GM20000 (cell line): Measurements from ENCODE around the gene MAJIN.
A peak's percentile ranks its signal among the peaks of the same experiment; 100 is the strongest.

Source experiments
- DNase-seq: peaks from one replicate; pipeline ENCODE4 v3.0.0; 2012; ENCODE audit warnings: low spot score
- TF ChIP-seq, protein P1 (sequence below): IDR thresholded peaks from 2 replicates; pipeline ENCODE4 v1.5.1; 2012; ENCODE audit warnings: mild to moderate bottlenecking, control low read depth; ENCODE audit errors: extremely low read depth, missing control alignments

Gene MAJIN, protein sequence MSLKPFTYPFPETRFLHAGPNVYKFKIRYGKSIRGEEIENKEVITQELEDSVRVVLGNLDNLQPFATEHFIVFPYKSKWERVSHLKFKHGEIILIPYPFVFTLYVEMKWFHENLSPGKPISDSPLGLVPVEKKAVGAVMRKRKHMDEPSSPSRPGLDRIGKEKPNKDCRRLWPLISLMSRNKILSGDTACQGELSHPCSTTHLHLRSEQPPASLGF

DNA sequence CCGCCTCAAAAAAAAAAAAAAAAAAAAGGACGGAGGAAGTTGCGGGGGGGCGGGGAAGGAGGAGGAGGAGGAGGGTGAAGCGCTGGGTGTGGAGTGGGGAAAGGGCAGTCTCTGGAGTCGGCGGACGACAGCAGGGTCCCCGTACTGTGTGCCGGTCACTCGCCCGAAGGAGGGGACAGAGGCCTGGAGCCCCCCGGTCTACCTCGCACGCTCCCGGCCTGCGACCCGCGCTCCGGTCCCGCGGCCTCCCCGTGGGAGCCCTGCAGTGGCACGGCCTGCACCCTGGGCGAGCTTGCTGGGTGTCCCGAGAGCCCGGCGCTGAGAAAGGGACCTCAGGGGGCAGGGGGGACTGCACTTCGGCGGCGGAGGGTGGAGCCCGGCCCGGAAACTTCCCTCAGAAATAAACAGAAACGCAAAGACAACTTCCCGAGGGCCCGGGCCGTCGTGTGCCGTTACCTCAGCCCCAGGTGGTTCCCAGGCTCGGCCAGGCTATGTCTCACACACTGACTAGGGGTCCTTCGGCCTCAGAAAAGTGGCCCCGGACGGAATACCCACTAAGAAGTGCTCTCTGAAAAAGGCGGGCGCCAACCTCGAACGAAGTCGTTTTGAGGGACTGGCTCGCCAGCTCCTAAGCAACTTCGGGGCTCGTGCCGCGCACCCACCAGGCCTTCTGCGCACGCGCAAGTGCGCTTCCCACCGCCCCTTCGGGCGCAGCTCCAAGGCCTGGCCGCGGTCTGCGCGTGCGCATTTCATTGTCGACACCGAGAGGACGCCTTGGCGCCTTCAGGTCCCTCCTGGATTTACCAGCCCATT, at the start of gene MAJIN:
TSS of gene MAJIN (minus strand) at position 688 of the 813 bp plus-strand sequence. CDS start 12,703 bp downstream, outside the sequence.
- TF ChIP-seq, protein P1, sequence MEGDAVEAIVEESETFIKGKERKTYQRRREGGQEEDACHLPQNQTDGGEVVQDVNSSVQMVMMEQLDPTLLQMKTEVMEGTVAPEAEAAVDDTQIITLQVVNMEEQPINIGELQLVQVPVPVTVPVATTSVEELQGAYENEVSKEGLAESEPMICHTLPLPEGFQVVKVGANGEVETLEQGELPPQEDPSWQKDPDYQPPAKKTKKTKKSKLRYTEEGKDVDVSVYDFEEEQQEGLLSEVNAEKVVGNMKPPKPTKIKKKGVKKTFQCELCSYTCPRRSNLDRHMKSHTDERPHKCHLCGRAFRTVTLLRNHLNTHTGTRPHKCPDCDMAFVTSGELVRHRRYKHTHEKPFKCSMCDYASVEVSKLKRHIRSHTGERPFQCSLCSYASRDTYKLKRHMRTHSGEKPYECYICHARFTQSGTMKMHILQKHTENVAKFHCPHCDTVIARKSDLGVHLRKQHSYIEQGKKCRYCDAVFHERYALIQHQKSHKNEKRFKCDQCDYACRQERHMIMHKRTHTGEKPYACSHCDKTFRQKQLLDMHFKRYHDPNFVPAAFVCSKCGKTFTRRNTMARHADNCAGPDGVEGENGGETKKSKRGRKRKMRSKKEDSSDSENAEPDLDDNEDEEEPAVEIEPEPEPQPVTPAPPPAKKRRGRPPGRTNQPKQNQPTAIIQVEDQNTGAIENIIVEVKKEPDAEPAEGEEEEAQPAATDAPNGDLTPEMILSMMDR, result no peak
- DNase-seq, result peak; percentile 85

DNA sequence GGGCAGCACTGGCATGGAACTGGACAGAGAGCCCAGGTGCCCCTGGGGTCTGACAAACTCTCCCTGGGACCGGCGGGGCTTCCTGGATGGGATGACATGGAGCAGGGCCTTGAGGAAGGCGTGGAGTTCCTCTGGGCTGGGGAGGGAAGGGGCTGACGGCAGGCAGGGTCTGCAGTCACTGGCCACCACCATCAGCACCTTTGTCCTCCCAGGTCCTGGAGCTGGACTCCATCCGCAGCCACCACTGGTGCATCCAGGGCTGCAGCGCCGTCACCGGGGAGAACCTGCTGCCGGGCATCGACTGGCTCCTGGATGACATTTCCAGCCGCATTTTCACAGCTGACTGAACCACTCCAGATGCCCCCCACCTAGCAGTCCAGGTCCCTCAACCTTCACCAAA, 49.6 kb upstream of the MAJIN start:
- TF ChIP-seq, protein P1, result no peak
- no peak for DNase-seq

DNA sequence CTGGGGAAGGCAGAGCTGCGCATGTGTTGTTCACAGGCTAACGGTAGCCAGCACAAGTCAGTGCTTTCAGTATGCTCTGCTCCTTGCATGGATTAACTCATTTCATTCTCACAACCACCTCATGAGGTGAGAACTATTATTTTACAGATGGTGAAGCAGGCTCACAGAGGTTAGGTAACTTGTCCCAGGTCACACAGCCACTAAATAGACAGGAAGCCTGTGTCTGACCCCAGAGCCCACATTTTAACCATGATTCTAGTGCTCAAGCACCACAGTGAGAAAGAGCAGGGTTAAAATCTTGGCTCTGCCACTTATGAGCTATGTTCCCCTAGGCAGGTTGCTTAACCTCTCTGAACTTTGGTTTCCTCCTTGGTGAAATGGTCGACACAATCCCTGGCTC, 49.1 kb upstream of the MAJIN start:
- DNase-seq, result no peak
- TF ChIP-seq, protein P1, result no peak

DNA sequence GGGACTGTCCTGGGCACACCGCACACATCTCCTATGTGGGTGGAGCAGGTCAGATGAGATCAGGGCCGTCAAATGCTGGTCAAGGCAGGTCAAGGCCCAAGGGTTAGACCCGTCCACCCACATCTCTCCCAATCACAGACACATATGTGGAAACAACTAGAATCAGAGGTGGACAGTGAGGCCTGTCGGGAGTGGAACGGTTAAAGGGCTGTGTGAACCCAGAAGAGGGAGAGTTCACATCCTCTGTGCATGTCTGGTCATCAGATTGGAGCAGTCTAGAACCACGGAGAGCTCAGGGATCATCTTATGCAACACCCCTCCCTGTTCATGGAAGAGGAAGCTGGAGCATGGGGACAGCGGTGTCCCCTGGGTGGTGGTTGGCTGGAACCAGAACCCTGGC, 47.9 kb upstream of the MAJIN start:
- no peak for DNase-seq
- TF ChIP-seq, protein P1, result no peak

DNA sequence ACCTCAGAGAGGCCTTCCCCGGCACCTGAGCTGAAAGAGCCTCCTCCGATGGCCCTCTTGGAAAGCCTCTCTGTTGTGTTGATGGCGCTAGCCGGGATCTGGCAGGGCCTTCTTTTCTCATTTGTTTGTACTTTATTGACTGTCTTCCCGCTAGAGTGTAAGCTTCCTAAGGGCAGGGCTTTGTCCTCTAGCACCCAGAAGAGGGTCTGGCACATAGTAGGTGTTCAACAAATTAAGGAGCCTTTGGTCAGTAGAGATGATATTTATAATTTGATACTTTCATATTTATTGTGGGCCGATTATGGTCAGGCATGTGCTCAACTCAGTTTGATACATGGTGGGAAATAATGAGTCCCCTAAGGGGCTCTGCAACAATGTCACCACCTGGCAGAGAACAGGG, 46.0 kb upstream of the MAJIN start:
- no peak for DNase-seq
- TF ChIP-seq, protein P1, result no peak

DNA sequence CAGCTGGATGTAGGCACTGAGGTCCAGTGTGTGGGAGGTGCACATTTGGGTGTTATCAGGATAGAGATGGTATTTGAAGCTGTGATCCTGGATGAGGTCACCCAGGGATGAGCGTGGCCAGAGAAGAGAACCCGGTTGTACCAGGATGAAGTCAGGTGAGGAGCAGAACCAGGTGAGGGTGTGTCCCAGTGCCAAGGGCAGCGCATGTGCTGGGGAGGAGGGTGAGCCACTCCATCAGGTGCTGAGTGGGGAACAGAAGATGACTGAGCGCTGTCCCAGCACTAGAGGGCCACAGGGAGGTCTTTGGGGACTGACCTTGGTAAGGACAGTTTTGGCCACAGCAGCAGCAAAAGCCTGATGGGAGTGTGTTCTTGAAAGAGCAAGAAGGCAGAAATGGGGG, 44.8 kb upstream of the MAJIN start:
- no peak for DNase-seq

More for the DNA sequence above, 44.8 kb upstream of the MAJIN start:
- TF ChIP-seq, protein P1, result no peak
